ENCODE data around the gene TECTB.

GRCh38 chr10:112333452-112333851, 50.3 kb downstream of the TECTB start:
- TF ChIP-seq CTCF (IDR thresholded peaks at IDR 0.05; ENCODE audit: low read depth, low read length) = no peak
- TF ChIP-seq EZH2phosphoT487 (IDR thresholded peaks at IDR 0.05; ENCODE audit: low read depth) = no peak

Measured in OCI-LY3 (cell line).